Panc1 (cell line): Measurements from ENCODE around the gene CLDN11. TPM values are rescaled to one million over a fixed set of nuclear protein-coding genes. Genes with fewer than 3 reads are reported as not detected.

Source experiments
- ATAC-seq: fragments of 200-7000 bp; cut with Tn5 transposase; 2 replicates; pipeline ENCODE4 v1.9.1; 2020; ENCODE audit warnings: mild to moderate bottlenecking, moderate library complexity
- BruUV-seq: library from RNA; stranded (reverse); fragments of 400-500 nt; replicated peaks from 2 replicates; lab custom pipeline; 2021; lab: Mats Ljungman, UMichigan
- CTCF ChIA-PET: fragments of 300-600 bp; sonication (Branson Sonifier 250); formaldehyde crosslinking; loops from one replicate; lab custom pipeline; 2022; ENCODE audit warnings: antibody characterized with exemption; lab: Charles Lee
- POLR2A ChIA-PET: fragments of 300-600 bp; sonication (Branson Sonifier 250); formaldehyde crosslinking; loops from one replicate; lab custom pipeline; 2022; ENCODE audit warnings: antibody characterized with exemption; lab: Charles Lee
- DNase-seq: peaks from one replicate; pipeline ENCODE4 v3.0.0-alpha.2; 2010; ENCODE audit warnings: low read depth, low spot score
- H3K27ac ChIP-seq: 2 replicates; pipeline ENCODE4 v1.5.1; 2011; ENCODE audit warnings: mild to moderate bottlenecking, low read length, inconsistent platforms
- H3K27me3 ChIP-seq: fragments of 200-500 bp; sonication (Bioruptor generic); 2 replicates; pipeline ENCODE4 v1.6.0; 2014; ENCODE audit warnings: low read length, inconsistent platforms; ENCODE audit not compliant: control insufficient read depth, insufficient read depth
- H3K36me3 ChIP-seq: fragments of 200-500 bp; sonication (Bioruptor generic); 2 replicates; pipeline ENCODE4 v1.5.1; 2014; ENCODE audit warnings: inconsistent platforms, mild to moderate bottlenecking, low read length, moderate library complexity; ENCODE audit not compliant: control insufficient read depth, insufficient read depth
- H3K4me1 ChIP-seq: 2 replicates; pipeline ENCODE4 v1.5.1; 2011; ENCODE audit warnings: inconsistent platforms, mild to moderate bottlenecking, low read length, moderate library complexity; ENCODE audit not compliant: control insufficient read depth, insufficient read depth
- H3K4me3 ChIP-seq, 2 experiments: 2 replicates each; pipeline ENCODE4 v1.5.1; 2011 to 2012; ENCODE audit warnings: low read depth in 2 of 2, low read length in 2 of 2, mild to moderate bottlenecking in 2 of 2, inconsistent platforms in 1 of 2, moderate library complexity in 1 of 2
- H3K9me3 ChIP-seq: fragments of 200-500 bp; sonication (Bioruptor generic); 2 replicates; pipeline ENCODE4 v1.5.1; 2014; ENCODE audit warnings: low read depth, mild to moderate bottlenecking, inconsistent platforms, low read length, moderate library complexity; ENCODE audit not compliant: control insufficient read depth, insufficient read depth
- CTCF ChIP-seq: fragments of 450-650 bp; IDR thresholded peaks from 2 replicates; pipeline ENCODE4 v1.5.1; 2017; ENCODE audit warnings: mild to moderate bottlenecking
- POLR2AphosphoS5 ChIP-seq: IDR thresholded peaks from 2 replicates; pipeline ENCODE4 v1.6.1; 2012; ENCODE audit warnings: mild to moderate bottlenecking, low read depth, low read length, moderate library complexity
- SIN3A ChIP-seq: IDR thresholded peaks from 2 replicates; pipeline ENCODE4 v1.6.1; 2012; ENCODE audit warnings: low read depth, mild to moderate bottlenecking, low read length, moderate library complexity, borderline replicate concordance; ENCODE audit not compliant: insufficient read depth
- TCF7L2 ChIP-seq: IDR thresholded peaks from 2 replicates; pipeline ENCODE4 v1.6.1; 2011; ENCODE audit warnings: mild to moderate bottlenecking, low read depth, low read length, inconsistent platforms
- in situ Hi-C: cut with HindIII; loops from 2 replicates; pipeline ENCODE4 v1.10.0; 2016; ENCODE audit warnings: low sequenced_read_pairs, low pct_unique_long_range_greater_than_20kb
- intact Hi-C: fragments of 100-400 bp; cut with micrococcal nuclease; formaldehyde crosslinking; loops from one replicate; pipeline ENCODE4 v1.10.0; 2022; ENCODE audit not compliant: unreplicated experiment
- total RNA-seq: library from RNA; stranded (reverse); gene quantifications from one replicate; pipeline ENCODE4 v1.2.1, GENCODE V29; 2021; ENCODE audit not compliant: unreplicated experiment
- TF ChIP-seq, protein P1 (sequence below), 2 experiments: IDR thresholded peaks; 2 replicates each; pipeline ENCODE4 v1.6.1; 2011 to 2012; ENCODE audit warnings: low read depth in 2 of 2, control low read depth in 1 of 2, low read length in 1 of 2, mild to moderate bottlenecking in 1 of 2, moderate library complexity in 1 of 2; ENCODE audit not compliant: insufficient read depth in 1 of 2

CLDN11 gene
- total RNA-seq, 1 experiment from 2014 or later = 1.9 TPM

- Histone ChIP-seq H3K27ac (no peak overlapping the region), H3K36me3 (no peaks in the 10 kb centered on the region), H3K9me3 (no peaks in the 10 kb centered on the region), H3K4me1 (peaks cover 6% of the 10 kb centered on the region), H3K27me3 (no peaks in the 10 kb centered on the region; the same call in 1 of the 2 replicates), H3K4me3 (no peak overlapping the region)
- CTCF ChIA-PET = interaction anchor here (0.5 kb wide), 1 partner anchor 120 kb away, joined by 3 read pairs; no protein-coding TSS in a partner anchor
- ATAC-seq (no peak), DNase-seq (no peak)
- POLR2A ChIA-PET = no interaction called here
- TF ChIP-seq CTCF (no peak), TCF7L2 (no peak), POLR2AphosphoS5 (no peak), SIN3A (no peak)
- TF ChIP-seq, protein P1, sequence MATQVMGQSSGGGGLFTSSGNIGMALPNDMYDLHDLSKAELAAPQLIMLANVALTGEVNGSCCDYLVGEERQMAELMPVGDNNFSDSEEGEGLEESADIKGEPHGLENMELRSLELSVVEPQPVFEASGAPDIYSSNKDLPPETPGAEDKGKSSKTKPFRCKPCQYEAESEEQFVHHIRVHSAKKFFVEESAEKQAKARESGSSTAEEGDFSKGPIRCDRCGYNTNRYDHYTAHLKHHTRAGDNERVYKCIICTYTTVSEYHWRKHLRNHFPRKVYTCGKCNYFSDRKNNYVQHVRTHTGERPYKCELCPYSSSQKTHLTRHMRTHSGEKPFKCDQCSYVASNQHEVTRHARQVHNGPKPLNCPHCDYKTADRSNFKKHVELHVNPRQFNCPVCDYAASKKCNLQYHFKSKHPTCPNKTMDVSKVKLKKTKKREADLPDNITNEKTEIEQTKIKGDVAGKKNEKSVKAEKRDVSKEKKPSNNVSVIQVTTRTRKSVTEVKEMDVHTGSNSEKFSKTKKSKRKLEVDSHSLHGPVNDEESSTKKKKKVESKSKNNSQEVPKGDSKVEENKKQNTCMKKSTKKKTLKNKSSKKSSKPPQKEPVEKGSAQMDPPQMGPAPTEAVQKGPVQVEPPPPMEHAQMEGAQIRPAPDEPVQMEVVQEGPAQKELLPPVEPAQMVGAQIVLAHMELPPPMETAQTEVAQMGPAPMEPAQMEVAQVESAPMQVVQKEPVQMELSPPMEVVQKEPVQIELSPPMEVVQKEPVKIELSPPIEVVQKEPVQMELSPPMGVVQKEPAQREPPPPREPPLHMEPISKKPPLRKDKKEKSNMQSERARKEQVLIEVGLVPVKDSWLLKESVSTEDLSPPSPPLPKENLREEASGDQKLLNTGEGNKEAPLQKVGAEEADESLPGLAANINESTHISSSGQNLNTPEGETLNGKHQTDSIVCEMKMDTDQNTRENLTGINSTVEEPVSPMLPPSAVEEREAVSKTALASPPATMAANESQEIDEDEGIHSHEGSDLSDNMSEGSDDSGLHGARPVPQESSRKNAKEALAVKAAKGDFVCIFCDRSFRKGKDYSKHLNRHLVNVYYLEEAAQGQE (IDR thresholded peaks at IDR 0.05; ENCODE audit: insufficient read depth in 1 of 2, low read depth in 2 of 2, low read length in 1 of 2) = no peak
- intact Hi-C loops (no loop called here), in situ Hi-C loops (no loop called here)
- no TSS peak for BruUV-seq
Measured at GRCh38 chr3:170467007-170467406, 48.3 kb downstream of the CLDN11 start.

GRCh38 chr3:170467571-170468147 lies 49.0 kb downstream of the CLDN11 start:
- TF ChIP-seq TCF7L2 = no peak
- no peak for TF ChIP-seq CTCF
- TF ChIP-seq SIN3A = no peak
- TF ChIP-seq, protein P1 (IDR thresholded peaks at IDR 0.05; ENCODE audit: insufficient read depth in 1 of 2, low read depth in 2 of 2, low read length in 1 of 2) = no peak
- no peak for TF ChIP-seq POLR2AphosphoS5
- H3K4me1 ChIP-seq = peaks cover 6% of the 10 kb centered on the region
- CTCF ChIA-PET = no interaction called here
- DNase-seq (no peak), ATAC-seq (no peak)
- H3K9me3 ChIP-seq = no peaks in the 10 kb centered on the region
- no peaks in the 10 kb centered on the region; the same call in 1 of the 2 replicates for H3K27me3 ChIP-seq
- POLR2A ChIA-PET = no interaction called here
- intact Hi-C loops (no loop called here), in situ Hi-C loops (no loop called here)
- BruUV-seq = no TSS peak
- H3K27ac ChIP-seq = no peak overlapping the region
- H3K4me3 ChIP-seq = no peak overlapping the region
- H3K36me3 ChIP-seq = no peaks in the 10 kb centered on the region
